D721Med (cell line): ENCODE results near the gene MARCHF10.
"Not testable (repeated sequence)": the region's sequence is repeated elsewhere in the genome, so short reads cannot be mapped to it uniquely, and the experiment has no call there.

ENCODE experiments used
- DNase-seq: peaks from one replicate; pipeline ENCODE4 v3.0.0; 2011; ENCODE audit warnings: low spot score; ENCODE audit not compliant: insufficient read length
- FAIRE-seq: peaks from 2 replicates; lab custom pipeline; 2011; peaks lifted over from hg19 to GRCh38; lab: Jason Lieb, UNC
- CTCF ChIP-seq: IDR thresholded peaks from 2 replicates; pipeline ENCODE4 v1.5.1; 2012; ENCODE audit warnings: mild to moderate bottlenecking, control low read depth; ENCODE audit not compliant: insufficient read depth; ENCODE audit errors: missing control alignments

MARCHF10 gene

GRCh38 chr17:62692721-62693431, 115.2 kb downstream of the MARCHF10 start:
- no peak for FAIRE-seq

GRCh38 chr17:62692159-62692651, 115.9 kb downstream of the MARCHF10 start:
- TF ChIP-seq CTCF = no peak
- FAIRE-seq (no peak), DNase-seq (no peak)

More at GRCh38 chr17:62692721-62693431, 115.2 kb downstream of the MARCHF10 start:
- no peak for DNase-seq
- peak; percentile 33 for TF ChIP-seq CTCF

GRCh38 chr17:62691589-62691915, 116.6 kb downstream of the MARCHF10 start:
- not testable (repeated sequence) for FAIRE-seq, DNase-seq

GRCh38 chr17:62690168-62690897, 117.8 kb downstream of the MARCHF10 start:
- DNase-seq (no peak), FAIRE-seq (no peak)
- TF ChIP-seq CTCF = no peak

GRCh38 chr17:62689441-62690167, 118.5 kb downstream of the MARCHF10 start:
- TF ChIP-seq CTCF = no peak
- FAIRE-seq (no peak), DNase-seq (no peak)

GRCh38 chr17:62688398-62689160, 119.5 kb downstream of the MARCHF10 start:
- no peak for DNase-seq
- FAIRE-seq = no peak
- TF ChIP-seq CTCF = no peak

GRCh38 chr17:62687997-62688396, 120.1 kb downstream of the MARCHF10 start:
- no peak for TF ChIP-seq CTCF
- FAIRE-seq (no peak), DNase-seq (no peak)
